Retinal pigment epithelial cell (primary cell): Measurements from ENCODE around the gene LATS2.

Source experiments
- DNase-seq: peaks from one replicate; pipeline ENCODE4 v3.0.0-alpha.2; 2010; ENCODE audit warnings: low read depth
- H3K4me3 ChIP-seq: 2 replicates; pipeline ENCODE4 v1.5.1; 2011; ENCODE audit warnings: mild to moderate bottlenecking, low read length, control low read depth, moderate library complexity
- TF ChIP-seq, protein P1 (sequence below): conservative IDR thresholded peaks from 2 replicates; pipeline ENCODE4 v1.5.1; 2011; ENCODE audit warnings: low read depth, low read length, control low read depth, inconsistent platforms

LATS2 gene

DNA sequence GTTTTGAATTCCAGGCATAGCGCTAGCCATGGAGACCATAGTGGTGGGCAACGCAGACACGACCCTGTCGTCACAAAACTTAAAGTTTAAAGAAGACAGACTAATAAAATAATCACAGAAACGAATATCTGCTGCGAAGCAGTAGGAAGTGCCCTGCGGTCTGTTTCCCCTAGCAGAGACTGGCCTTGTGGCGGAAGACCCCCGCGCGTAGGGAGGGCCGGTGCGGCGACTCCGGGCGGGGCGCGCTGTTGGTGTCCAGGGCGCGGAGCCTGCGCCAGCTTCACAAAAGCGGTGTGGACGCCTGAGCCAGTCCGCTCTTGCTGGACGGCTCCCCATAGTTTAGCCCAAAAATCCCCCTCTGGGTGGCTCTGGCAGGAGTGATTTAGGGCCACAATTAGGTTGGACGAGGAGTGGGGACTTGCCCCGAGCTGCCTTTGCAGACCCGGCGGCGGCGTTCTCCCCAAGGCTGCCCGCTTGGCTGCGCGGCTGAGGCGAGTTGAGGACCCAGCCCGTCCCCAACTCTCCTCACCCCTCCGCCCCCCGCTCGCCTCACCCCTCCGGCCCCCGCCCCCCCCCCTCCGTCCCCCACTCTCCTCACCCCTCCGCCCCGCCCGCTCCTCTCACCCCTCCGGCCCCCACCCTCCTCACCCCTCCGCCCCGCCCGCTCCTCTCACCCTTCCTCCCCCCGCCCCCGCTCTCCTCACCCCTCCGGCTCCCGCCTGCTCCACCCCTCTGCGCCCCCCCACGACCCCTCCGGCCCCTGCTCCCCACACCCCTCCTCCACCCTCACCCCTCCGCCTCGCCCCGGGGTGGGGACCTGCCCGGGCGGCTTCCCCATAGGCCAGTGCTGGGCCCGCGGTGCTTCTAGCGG lies 14.2 kb upstream of the LATS2 start:
- no peak for DNase-seq
- TF ChIP-seq, protein P1, sequence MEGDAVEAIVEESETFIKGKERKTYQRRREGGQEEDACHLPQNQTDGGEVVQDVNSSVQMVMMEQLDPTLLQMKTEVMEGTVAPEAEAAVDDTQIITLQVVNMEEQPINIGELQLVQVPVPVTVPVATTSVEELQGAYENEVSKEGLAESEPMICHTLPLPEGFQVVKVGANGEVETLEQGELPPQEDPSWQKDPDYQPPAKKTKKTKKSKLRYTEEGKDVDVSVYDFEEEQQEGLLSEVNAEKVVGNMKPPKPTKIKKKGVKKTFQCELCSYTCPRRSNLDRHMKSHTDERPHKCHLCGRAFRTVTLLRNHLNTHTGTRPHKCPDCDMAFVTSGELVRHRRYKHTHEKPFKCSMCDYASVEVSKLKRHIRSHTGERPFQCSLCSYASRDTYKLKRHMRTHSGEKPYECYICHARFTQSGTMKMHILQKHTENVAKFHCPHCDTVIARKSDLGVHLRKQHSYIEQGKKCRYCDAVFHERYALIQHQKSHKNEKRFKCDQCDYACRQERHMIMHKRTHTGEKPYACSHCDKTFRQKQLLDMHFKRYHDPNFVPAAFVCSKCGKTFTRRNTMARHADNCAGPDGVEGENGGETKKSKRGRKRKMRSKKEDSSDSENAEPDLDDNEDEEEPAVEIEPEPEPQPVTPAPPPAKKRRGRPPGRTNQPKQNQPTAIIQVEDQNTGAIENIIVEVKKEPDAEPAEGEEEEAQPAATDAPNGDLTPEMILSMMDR, result no peak
- peak overlapping the region; percentile 65 for H3K4me3 ChIP-seq

DNA sequence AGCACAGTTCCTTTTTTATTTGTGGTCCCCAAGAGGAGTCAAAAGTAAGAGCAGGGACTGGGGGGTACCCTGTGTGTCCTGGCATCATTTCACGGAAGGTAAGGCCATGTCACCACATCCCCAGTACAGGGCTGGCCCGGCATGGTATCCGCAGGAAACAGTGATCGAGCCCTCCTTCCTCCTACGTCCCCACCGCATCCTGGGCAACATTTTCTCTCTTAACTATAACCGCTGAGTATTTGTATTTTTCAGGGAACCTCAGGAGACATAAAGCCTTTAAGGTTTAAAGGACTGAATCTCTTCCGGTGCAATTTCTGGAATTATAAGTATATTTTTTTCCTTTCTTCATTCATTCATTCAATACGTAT lies 13.6 kb upstream of the LATS2 start:
- no peak for DNase-seq
- TF ChIP-seq, protein P1, result no peak
- peak overlapping the region; percentile 65 for H3K4me3 ChIP-seq

DNA sequence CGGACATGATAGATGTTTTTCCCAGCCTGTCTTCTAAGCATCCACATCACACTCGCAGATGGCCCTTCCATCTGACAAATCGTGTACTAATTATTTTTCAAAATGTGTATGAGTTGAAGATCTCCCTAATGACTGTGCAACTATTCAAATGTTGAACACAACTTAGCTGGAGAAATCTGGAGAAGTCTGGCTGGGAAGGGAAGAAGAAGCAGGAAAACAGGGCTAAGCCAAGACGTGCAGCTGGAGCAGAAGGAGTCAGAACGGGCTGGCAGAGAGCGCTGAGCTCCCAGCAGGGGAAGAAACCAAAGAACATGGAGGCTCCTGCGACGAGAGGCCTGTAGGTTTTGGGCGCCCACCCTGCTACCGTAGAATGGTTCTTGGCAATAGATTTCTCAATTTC lies 13.2 kb upstream of the LATS2 start:
- H3K4me3 ChIP-seq, result no peak overlapping the region
- TF ChIP-seq, protein P1, result no peak
- DNase-seq, result no peak

DNA sequence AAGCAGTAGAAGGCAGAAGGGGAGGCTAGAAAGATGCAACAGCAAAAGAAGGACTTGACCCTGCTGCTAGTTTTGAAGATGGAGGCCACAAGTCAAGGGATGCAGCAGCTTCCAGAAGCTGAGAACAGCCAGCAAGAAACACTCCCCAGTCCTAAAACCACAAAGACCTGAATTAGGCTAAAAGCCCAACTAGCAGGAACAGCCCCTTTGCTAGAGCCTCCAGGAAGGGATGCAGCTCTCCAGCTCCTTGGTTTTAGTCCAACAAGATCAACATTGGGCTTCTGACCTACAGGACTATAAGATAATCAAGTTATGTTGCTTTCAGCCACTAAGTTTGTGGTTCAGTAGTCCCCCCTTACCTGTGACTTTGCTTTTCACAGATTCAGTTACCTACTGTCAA lies 10.5 kb upstream of the LATS2 start:
- TF ChIP-seq, protein P1, result no peak
- no peak overlapping the region for H3K4me3 ChIP-seq
- DNase-seq, result no peak

DNA sequence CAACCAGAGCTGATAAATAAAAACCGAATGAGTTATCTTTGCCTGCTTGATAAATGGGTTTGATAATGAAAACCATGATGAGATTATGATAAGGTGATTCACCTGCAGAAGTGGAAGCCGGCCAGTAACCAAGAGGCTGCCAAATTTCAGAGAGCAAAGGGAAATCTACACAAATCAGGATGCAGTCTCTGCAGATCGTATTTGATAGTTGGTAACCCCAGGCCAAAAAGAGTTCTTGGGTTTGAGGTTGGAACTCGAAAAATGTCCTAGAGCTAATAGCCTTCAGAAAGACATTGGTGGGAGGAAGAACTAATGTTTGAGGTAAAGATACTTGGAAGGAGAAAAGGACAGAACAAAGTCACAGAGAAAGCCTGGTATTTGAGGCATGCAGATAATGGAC lies 9.6 kb upstream of the LATS2 start:
- H3K4me3 ChIP-seq, result no peak overlapping the region
- DNase-seq, result no peak
- TF ChIP-seq, protein P1, result no peak

DNA sequence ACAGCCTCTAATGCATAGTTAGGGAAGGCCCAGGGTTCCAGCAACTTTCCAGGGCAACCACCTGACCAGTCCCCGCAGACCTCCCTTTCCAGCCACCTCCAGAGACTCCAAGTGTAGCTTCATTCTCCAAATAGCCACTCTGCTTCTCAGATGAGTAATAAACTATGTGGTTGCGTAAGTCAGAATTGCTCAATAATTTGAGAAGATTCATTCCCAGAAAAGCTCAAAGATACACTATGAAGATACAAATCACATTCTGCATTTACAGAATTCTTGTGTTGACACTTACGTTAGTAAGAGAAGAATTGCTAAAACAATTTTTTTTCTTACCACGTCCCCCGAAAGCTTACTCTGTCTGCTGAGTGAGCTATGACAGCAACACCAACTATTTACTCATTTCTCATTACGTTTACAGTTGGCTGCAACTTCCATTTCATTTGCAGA lies 8.2 kb upstream of the LATS2 start:
- H3K4me3 ChIP-seq, result no peak overlapping the region
- TF ChIP-seq, protein P1, result no peak
- DNase-seq, result no peak

DNA sequence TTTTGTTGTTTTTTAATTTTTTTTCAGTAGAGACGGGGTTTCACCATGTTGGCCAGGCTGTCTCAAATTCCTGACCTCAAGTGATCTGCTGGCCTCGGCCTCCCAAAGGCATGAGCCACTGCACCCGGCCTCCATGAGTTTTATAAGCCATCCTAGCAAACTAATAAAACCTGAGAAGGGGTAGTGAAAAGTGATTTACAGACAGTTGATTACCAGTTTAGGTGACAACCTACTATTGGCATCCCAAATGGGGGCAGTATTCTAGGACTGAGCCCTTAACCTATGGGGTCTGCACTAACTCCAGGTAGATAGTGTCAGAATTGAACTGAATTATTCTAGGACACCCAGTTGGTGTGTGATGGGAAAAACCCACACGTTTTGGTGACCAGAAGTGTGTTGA lies 6.5 kb upstream of the LATS2 start:
- TF ChIP-seq, protein P1, result no peak
- DNase-seq, result no peak
- no peak overlapping the region for H3K4me3 ChIP-seq
